Stimulated activated naive CD4-positive, alpha-beta T cell (primary cell): Measurements from ENCODE around the gene DENND1A.

ENCODE experiments used
- DNase-seq, 6 experiments: peaks; one replicate each; lab custom pipeline; 2025; lab: John Stamatoyannopoulos, UW

Gene DENND1A

DNA sequence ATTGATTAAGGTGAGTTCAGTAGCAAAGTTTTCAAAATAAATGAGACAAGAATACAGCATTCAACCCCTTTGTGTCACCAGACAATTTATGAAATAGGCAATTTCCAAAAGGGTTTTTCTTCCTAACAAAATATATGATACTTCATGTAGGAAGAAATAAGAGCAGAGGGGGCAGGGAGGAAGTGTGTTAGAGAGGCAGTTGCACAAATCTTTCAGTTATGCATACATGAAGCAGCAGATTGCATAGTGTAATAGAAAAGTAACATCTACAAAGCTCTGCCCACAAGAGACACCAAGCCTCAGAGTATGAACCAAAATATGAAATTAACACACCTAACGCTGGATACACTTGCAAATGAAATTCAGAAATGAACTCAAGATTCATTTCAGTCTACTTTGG is 157.0 kb downstream of the DENND1A start:
- no peak for DNase-seq

DNA sequence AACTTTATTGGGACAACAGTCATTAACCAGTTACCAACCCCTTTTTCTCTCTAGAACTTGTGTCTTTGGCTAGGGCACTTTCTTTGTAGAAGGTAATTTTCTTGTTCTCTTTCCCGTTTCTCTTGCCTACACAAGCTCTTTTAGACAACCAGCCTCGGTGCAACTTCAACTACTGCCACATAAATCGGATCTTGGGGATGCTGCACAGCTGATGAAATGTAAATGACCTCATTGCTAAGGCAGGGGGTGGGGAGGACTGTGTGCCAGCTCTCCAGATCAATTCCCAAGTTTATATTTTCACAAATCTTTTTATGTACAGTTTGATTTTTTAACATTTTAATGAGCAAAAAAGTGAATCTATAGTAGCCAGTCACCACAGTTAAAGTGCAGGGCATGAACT is 157.6 kb downstream of the DENND1A start:
- no peak for DNase-seq

DNA sequence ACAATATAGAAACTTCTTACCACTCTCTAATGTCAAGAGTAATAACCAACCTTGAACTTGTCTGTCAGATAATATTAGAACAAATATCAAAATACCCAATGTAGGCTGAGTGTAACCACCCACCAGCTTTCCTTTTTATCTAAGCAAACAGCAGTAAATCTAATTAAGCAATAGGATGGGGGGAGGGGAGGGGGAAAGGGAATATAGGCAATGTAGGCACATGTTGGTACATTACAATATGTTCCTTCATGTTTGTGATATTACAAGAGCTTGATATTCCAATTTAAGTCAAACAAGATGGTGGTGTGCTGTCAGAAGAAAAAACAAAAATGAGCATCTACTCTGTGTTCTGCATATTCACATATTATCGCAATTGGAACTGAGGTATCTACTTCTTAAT is 158.2 kb downstream of the DENND1A start:
- DNase-seq = no peak

DNA sequence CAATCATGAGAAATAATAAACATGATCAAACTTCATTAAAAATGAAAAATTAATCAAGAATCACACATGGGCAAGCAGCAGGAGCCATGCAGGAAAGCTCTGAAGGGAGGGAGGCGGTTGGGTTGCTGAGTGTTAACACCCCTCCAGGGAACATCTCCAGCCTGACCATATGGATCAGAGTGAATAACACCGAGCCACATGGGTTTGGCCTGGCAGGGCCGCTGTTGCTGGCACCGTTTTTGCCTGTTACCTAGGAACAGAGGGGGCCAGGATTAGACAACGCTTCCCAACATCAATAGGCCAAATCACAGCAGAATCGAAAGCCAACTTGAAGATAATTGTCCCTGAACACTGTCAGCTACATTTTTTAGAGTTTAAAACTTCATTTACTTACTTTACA is 160.2 kb downstream of the DENND1A start:
- no peak for DNase-seq

DNA sequence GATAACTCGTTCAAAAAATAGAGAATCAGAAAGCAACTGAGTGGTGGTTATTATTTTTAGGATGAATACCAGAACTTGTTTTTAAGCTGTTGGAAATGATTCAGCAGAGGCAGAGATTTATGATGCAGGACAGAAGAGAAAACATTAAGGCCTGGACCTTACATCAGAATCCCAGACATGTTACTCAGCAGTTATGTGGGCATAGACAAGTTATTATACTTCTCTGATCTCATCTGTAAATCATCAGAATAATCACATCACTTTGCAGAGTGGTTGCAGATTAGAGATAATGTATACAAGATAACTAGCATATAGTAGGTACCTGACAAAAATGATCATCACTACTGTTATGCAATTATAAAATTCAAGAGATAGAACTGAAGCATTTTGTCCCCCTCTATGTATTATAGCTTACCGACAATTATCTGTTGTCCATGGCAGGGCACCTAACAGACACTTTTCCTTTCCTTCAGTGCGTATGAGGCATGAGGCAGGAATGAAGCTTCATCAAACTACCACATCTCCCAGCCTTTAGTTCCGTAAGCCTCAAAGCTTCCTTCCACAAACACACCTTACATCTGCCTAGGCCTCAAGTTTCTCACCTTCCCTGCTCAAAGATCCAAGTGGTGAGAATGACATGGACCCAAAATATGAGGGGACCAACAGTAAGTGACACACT is 165.9 kb downstream of the DENND1A start:
- DNase-seq = no peak

- DNase-seq = no peak
These were observed 167.9 kb downstream of the DENND1A start for GRCh38 chr9:123761905-123762605.

DNA sequence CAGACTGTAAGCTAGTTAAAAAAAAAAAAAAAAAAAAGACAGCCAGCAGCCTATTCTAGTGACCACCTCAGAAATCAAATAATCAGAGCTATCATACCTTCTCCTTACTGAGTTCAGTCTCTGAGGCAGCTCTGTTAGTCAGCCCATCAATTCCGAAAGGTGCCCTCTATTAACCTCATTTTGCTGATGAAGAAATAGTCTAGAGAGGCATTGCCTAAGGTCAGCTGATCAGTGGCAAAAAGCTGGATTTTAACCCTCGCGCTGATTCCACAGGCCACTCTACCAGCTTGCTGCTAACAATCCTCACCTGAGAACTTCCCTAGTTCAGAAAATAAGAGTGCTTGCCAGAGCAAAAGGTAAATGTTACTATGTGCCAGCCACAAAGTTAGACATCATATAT is 172.0 kb downstream of the DENND1A start:
- DNase-seq = no peak

DNA sequence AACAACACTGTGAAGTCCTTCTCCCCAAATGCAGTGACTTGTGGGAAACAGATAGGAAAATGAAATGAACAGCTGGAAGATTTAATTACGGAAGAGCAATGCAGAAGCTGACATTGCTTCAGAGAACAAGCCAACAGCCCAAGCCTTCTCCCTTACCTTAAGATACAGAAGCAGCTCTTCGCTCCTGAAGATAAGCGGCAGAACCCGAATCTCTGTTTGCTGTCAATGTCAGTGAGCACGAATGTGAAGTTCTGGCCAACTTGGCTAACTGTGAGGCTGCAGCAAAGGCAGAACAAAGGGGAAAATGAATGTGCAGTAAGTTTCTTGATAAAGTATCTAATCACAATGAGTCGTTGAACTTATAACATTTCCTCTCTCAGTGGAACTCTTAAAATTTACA is 172.4 kb downstream of the DENND1A start:
- DNase-seq = no peak

- no peak for DNase-seq
These were observed 173.3 kb downstream of the DENND1A start for GRCh38 chr9:123756484-123757106.

- DNase-seq = no peak
These were observed 176.2 kb downstream of the DENND1A start for GRCh38 chr9:123753669-123754258.

- DNase-seq = no peak
These were observed 176.9 kb downstream of the DENND1A start for GRCh38 chr9:123753016-123753415.

DNA sequence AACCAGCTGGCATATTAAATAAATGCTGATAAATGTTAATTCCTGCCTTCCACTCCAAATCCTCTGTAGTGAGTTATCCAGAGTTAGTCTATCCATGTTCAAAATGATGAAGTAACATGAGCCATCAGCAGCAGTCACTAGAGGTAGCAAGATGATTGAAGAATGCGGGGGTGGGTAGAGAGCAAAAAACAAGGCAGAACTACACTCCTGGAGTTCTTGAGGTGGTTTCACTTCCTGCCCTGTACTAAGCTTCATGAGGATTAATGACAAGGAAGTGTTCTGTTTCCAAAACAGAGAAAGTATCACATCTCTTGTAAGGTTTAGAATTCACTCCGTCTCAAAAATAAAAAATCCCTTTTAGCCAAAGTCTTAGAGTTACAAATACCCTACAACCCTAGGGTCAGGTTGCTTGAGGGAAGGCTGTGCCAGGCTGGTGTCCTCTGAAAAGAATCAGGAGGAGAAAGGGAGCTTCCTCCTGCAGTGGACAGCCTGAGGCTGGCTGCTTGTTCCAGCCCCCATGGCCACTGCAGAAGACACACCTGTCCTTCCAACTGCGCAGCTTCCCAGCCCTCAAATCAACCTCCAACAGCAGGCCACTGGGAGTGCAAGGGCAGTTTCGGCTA is 180.2 kb downstream of the DENND1A start:
- DNase-seq = peak in 3 of 6 experiments; percentile 3 to 15 (median 5)

- no peak for DNase-seq
These were observed 183.2 kb downstream of the DENND1A start for GRCh38 chr9:123746765-123747164.

DNA sequence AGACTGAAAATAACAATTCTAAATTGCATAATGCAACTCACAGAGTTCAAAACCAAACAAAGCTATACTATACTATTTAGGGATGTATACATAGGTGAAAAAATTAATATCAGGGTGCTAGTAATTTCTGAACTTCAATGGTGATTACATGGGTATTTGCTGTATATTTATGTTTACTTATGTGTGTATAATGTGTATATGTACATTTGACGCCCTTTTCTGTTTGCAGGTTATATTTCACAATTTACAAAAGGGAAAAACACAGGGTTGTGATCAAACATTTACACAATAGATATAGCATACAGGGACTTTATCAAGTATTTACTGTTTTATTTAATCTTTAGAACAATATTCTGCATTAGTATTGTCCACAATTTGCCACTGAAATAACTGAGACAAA is 184.0 kb downstream of the DENND1A start:
- DNase-seq = no peak

DNA sequence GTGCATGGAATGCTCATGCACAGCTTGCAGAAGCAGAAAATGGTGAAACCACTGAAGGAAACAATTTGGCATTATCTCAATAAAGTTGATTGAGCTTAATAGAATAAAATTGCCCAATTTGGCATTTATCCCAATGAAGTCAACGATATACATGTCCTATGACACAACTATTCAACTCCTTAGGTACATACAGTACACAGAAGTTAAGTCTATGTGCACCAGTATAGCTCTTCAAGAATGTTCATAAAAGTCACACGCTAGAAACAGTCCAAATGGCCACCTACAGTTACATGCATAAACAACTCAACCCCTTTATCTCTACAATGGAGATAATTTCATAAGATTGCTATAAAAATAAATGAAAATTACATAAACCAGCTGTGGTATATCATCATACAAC is 184.5 kb downstream of the DENND1A start:
- no peak for DNase-seq

- DNase-seq = no peak
These were observed 186.2 kb downstream of the DENND1A start for GRCh38 chr9:123743737-123744136.

DNA sequence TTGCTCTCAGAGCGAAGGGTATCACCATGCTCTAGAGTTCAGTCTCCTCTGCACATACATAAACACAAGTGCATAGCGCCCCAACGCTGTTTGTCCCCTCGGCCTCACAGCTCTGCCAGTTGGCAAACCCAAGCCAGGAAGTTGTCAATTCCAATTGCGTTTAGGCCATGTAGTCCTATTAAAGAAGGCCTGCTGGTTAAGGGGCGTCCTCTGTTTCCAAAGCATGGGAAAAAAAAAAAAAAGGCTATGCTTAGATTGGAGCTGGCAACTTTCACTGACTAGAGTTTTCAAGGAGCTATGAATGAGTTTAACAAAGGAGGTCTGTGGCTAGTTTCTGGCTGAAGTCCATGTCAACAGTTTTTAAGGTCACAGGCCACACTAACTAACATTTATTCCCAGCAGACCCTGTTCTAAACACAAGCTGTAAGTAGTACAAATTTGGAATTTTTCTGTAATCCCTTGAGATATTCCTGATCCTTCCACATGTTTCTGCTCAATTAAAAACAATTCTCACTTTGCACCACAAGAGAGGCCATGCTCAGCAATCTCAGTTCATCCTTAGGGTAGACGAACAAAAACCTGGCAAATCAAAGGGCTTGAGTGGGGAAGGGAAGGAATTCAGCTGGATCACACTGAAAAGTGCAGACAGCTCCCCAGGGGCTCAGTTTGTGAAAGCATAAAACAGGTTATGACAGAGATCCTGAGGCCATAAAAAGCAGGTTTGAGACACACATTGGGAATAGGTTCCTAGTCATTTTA is 187.7 kb downstream of the DENND1A start:
- no peak for DNase-seq

GRCh38 chr9:123741214-123741613 is 188.7 kb downstream of the DENND1A start:
- DNase-seq = no peak

GRCh38 chr9:123739902-123740301 is 190.0 kb downstream of the DENND1A start:
- DNase-seq = no peak

- no peak for DNase-seq
These were observed 190.5 kb downstream of the DENND1A start for GRCh38 chr9:123739387-123739786.

- no peak for DNase-seq
These were observed 191.3 kb downstream of the DENND1A start for GRCh38 chr9:123738648-123739047.

GRCh38 chr9:123735376-123735775 is 194.6 kb downstream of the DENND1A start:
- no peak for DNase-seq
